ENCODE measurements around the gene CHST15.

- TF ChIP-seq CTCF (IDR thresholded peaks at IDR 0.05), result no peak
- no peak for TF ChIP-seq POLR2A (IDR thresholded peaks at IDR 0.05)
Measured at GRCh38 chr10:123997013-123997412, 96.4 kb downstream of the CHST15 start.
